KOPT-K1 (cell line): ENCODE measurements around the gene SPOCD1.
A peak's percentile ranks its signal among the peaks of the same experiment; 100 is the strongest.

Experiments used
- H3K27ac ChIP-seq: fragments of 200-600 bp; sonication (generic); 2 replicates; pipeline ENCODE4 v1.5.1; 2016; ENCODE audit warnings: antibody characterized with exemption, mild to moderate bottlenecking, low read depth, low read length; ENCODE audit not compliant: poor library complexity, severe bottlenecking
- H3K36me3 ChIP-seq: fragments of 200-600 bp; sonication (generic); 2 replicates; pipeline ENCODE4 v1.5.1; 2017; ENCODE audit warnings: antibody characterized with exemption, mild to moderate bottlenecking, low read length, moderate library complexity; ENCODE audit not compliant: insufficient read depth
- H3K9me3 ChIP-seq: fragments of 200-600 bp; sonication (generic); 2 replicates; pipeline ENCODE4 v1.5.1; 2017; ENCODE audit warnings: antibody characterized with exemption, low read length, mild to moderate bottlenecking; ENCODE audit not compliant: insufficient read depth, poor library complexity, severe bottlenecking

The SPOCD1 gene

GRCh38 chr1:31799196-31799894 is 16.5 kb downstream of the SPOCD1 start:
- H3K9me3 ChIP-seq, result no peaks in the 10 kb centered on the region
- no peaks in the 10 kb centered on the region for H3K36me3 ChIP-seq
- no peak overlapping the region for H3K27ac ChIP-seq

- H3K9me3 ChIP-seq, result no peaks in the 10 kb centered on the region
- no peaks in the 10 kb centered on the region for H3K36me3 ChIP-seq
- no peak overlapping the region for H3K27ac ChIP-seq
Measured at GRCh38 chr1:31798433-31799195, 17.2 kb downstream of the SPOCD1 start.

GRCh38 chr1:31798086-31798432 is 17.8 kb downstream of the SPOCD1 start:
- H3K36me3 ChIP-seq, result no peaks in the 10 kb centered on the region
- H3K27ac ChIP-seq, result no peak overlapping the region
- H3K9me3 ChIP-seq, result no peaks in the 10 kb centered on the region

GRCh38 chr1:31797216-31797615 is 18.6 kb downstream of the SPOCD1 start:
- Histone ChIP-seq H3K9me3 (no peaks in the 10 kb centered on the region), H3K36me3 (no peaks in the 10 kb centered on the region), H3K27ac (no peak overlapping the region)

GRCh38 chr1:31796707-31797106 is 19.1 kb downstream of the SPOCD1 start:
- H3K36me3 ChIP-seq, result no peaks in the 10 kb centered on the region
- no peaks in the 10 kb centered on the region for H3K9me3 ChIP-seq
- H3K27ac ChIP-seq, result no peak overlapping the region

- Histone ChIP-seq H3K36me3 (no peaks in the 10 kb centered on the region), H3K27ac (no peak overlapping the region), H3K9me3 (no peaks in the 10 kb centered on the region)
Measured at GRCh38 chr1:31795801-31796621, 19.8 kb downstream of the SPOCD1 start.

GRCh38 chr1:31795096-31795675 is 20.6 kb downstream of the SPOCD1 start:
- no peak overlapping the region for H3K27ac ChIP-seq
- H3K36me3 ChIP-seq, result no peaks in the 10 kb centered on the region
- H3K9me3 ChIP-seq, result no peaks in the 10 kb centered on the region

- Histone ChIP-seq H3K27ac (peak overlapping the region; percentile 28), H3K9me3 (no peaks in the 10 kb centered on the region), H3K36me3 (no peaks in the 10 kb centered on the region)
Measured at GRCh38 chr1:31793586-31794285, 22.1 kb downstream of the SPOCD1 start.

- Histone ChIP-seq H3K27ac (peak overlapping the region; percentile 28), H3K9me3 (no peaks in the 10 kb centered on the region), H3K36me3 (no peaks in the 10 kb centered on the region)
Measured at GRCh38 chr1:31793086-31793485, 22.7 kb downstream of the SPOCD1 start.

GRCh38 chr1:31792541-31792940 is 23.3 kb downstream of the SPOCD1 start:
- Histone ChIP-seq H3K9me3 (no peaks in the 10 kb centered on the region), H3K27ac (no peak overlapping the region), H3K36me3 (no peaks in the 10 kb centered on the region)

GRCh38 chr1:31792116-31792515 is 23.7 kb downstream of the SPOCD1 start:
- H3K36me3 ChIP-seq, result no peaks in the 10 kb centered on the region
- H3K9me3 ChIP-seq, result no peaks in the 10 kb centered on the region
- no peak overlapping the region for H3K27ac ChIP-seq

GRCh38 chr1:31791131-31791858 is 24.5 kb downstream of the SPOCD1 start:
- H3K27ac ChIP-seq, result peak overlapping the region; percentile 54
- H3K9me3 ChIP-seq, result no peaks in the 10 kb centered on the region
- no peaks in the 10 kb centered on the region for H3K36me3 ChIP-seq

GRCh38 chr1:31790641-31791091 is 25.2 kb downstream of the SPOCD1 start:
- Histone ChIP-seq H3K36me3 (no peaks in the 10 kb centered on the region), H3K9me3 (no peaks in the 10 kb centered on the region), H3K27ac (peak overlapping the region; percentile 54)

- Histone ChIP-seq H3K27ac (peak overlapping the region; percentile 54), H3K36me3 (no peaks in the 10 kb centered on the region), H3K9me3 (no peaks in the 10 kb centered on the region)
Measured at GRCh38 chr1:31790140-31790539, 25.7 kb downstream of the SPOCD1 start.
